RWPE1 (cell line): ENCODE results near the gene ASTN2.

Source experiments
- CTCF ChIA-PET: fragments of 350-600 bp; sonication (Branson Sonifier 250); formaldehyde crosslinking; extraction: SDS; loops from one replicate; lab custom pipeline; 2021; lab: Yijun Ruan, JAX
- POLR2A ChIA-PET: fragments of 400-600 bp; formaldehyde crosslinking; extraction: SDS; loops from one replicate; lab custom pipeline; 2020; ENCODE audit warnings: antibody characterized with exemption; ENCODE audit not compliant: low non-redundant PET; lab: Yijun Ruan, JAX
- DNase-seq: peaks from one replicate; pipeline ENCODE4 v3.0.0; 2012; ENCODE audit warnings: low spot score
- H3K27ac ChIP-seq: fragments of 450-650 bp; 2 replicates; pipeline ENCODE4 v1.5.1; 2017
- TF ChIP-seq, protein P1 (sequence below): fragments of 450-650 bp; conservative IDR thresholded peaks from 2 replicates; pipeline ENCODE4 v1.5.1; 2017; ENCODE audit warnings: low read depth, mild to moderate bottlenecking

The ASTN2 gene

DNA sequence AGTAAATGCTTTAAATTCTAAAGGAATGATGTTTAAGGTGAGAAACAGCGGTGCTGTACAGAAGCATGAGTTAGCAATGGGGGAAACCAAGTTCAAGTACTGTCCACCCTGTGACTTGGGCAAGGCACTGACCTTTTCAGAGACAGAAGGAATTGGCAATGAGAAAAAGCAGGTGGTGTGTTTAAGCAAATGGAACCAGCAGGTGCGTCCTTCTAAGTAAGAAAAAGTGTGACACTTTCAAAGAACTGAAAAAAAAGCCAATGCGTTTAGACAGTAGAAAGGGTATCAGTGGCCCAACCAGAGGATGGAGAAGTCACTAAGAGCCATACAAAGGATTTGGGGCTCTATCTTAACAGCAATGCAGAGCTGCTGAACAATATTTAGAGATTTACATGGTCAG lies 1010.6 kb downstream of the ASTN2 start:
- no peak for DNase-seq
- ChIA-PET CTCF (interaction anchor here (0.7 to 0.8 kb wide), 2 partner anchors 340 to 770 kb away, joined by 3 read pairs; no protein-coding TSS in a partner anchor), POLR2A (no interaction called here)
- TF ChIP-seq, protein P1, sequence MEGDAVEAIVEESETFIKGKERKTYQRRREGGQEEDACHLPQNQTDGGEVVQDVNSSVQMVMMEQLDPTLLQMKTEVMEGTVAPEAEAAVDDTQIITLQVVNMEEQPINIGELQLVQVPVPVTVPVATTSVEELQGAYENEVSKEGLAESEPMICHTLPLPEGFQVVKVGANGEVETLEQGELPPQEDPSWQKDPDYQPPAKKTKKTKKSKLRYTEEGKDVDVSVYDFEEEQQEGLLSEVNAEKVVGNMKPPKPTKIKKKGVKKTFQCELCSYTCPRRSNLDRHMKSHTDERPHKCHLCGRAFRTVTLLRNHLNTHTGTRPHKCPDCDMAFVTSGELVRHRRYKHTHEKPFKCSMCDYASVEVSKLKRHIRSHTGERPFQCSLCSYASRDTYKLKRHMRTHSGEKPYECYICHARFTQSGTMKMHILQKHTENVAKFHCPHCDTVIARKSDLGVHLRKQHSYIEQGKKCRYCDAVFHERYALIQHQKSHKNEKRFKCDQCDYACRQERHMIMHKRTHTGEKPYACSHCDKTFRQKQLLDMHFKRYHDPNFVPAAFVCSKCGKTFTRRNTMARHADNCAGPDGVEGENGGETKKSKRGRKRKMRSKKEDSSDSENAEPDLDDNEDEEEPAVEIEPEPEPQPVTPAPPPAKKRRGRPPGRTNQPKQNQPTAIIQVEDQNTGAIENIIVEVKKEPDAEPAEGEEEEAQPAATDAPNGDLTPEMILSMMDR = no peak
- H3K27ac ChIP-seq = no peak overlapping the region

DNA sequence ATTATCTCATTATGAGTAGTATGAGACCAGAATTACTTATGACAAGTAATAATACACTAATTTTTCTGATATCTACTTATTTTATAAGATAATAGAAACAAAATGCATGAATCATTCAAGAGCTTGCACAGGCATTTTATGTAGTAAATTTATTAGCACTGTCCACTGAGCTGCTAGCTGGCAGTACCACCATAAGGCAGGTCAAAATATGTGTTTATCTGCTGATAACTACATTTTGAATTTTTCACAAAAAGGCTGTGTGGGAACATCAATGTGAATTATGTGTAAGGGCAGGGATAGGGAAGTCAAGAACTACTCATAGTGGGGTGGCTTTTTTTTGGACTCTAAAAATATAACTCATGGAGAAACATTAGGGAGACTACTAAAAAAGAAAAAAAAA lies 1011.7 kb downstream of the ASTN2 start:
- POLR2A ChIA-PET = no interaction called here
- DNase-seq = no peak
- CTCF ChIA-PET = no interaction called here
- TF ChIP-seq, protein P1 = no peak
- H3K27ac ChIP-seq = no peak overlapping the region

DNA sequence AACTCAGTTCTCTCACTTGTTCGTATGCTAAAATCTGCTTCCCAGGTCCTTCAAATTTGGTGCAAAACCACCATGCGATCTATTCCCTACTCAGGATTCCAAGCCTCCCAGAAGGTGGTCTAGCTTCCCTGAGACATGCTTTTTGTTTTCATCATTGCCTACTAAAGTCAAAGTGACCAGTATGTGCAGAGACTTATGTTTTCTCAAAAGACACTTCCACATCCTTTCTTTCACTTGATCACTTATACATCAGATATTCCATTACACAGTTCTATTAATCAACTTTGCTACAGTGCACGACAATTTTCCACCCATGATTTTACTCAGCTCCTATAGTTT lies 1019.2 kb downstream of the ASTN2 start:
- TF ChIP-seq, protein P1 = no peak
- no peak for DNase-seq
- no peak overlapping the region for H3K27ac ChIP-seq
- CTCF ChIA-PET = no interaction called here
- POLR2A ChIA-PET = no interaction called here

GRCh38 chr9:116394894-116395698 lies 1019.8 kb downstream of the ASTN2 start:
- TF ChIP-seq, protein P1 = no peak
- ChIA-PET CTCF (no interaction called here), POLR2A (no interaction called here)
- H3K27ac ChIP-seq = no peak overlapping the region
- DNase-seq = no peak

- ChIA-PET CTCF (no interaction called here), POLR2A (no interaction called here)
- TF ChIP-seq, protein P1 = no peak
- no peak overlapping the region for H3K27ac ChIP-seq
- no peak for DNase-seq
Observed at GRCh38 chr9:116394070-116394469, 1020.8 kb downstream of the ASTN2 start.

DNA sequence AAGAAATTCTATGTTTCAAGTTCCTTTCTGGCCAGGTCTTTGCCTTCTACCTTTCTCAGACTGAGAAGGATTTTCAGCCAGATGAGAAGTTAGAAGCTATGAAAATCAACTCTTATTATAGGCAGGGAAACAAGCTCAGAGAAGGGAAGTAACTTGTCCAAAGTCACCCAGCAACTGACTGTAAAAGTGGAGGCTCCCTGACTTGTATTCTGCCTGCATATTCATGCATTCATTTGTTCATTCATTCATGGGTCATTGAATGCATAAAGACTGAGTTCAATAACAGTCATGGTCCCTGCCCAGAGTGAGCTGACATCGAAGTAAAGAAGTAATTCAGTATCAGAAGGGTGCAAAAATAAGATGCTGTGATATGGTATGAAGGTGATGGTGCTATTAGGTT lies 1021.7 kb downstream of the ASTN2 start:
- DNase-seq = no peak
- ChIA-PET CTCF (interaction anchor here (0.6 kb wide), 1 partner anchor 893 kb away, joined by 3 read pairs; no protein-coding TSS in a partner anchor), POLR2A (no interaction called here)
- TF ChIP-seq, protein P1 = no peak
- no peak overlapping the region for H3K27ac ChIP-seq
